ENCODE data around the gene FALEC. TPM values are rescaled to one million over a fixed set of nuclear protein-coding genes. Genes with fewer than 3 reads are reported as not detected.

The FALEC gene
- total and polyA plus RNA-seq, 9 of the 15 experiments (the other 6 are each of a cell fraction or from before 2014, with no cell fraction given), result 0.15 to 1.8 (median 0.53) TPM; not detected in 5

GRCh38 chr1:150578272-150579109 is 62.9 kb downstream of the FALEC start (continued):
- TF ChIP-seq ZBTB17 (CRISPR knock-in tag; IDR thresholded peaks at IDR 0.05) (no peak), ZSCAN32 (CRISPR knock-in tag; IDR thresholded peaks at IDR 0.05) (no peak), E2F4 (CRISPR knock-in tag; IDR thresholded peaks at IDR 0.05; ENCODE audit: low read depth) (0 out of 2 replicates have a peak, but pooled peaks have one; percentile 15), CTBP1 (IDR thresholded peaks at IDR 0.05; ENCODE audit: borderline replicate concordance) (no peak), TEAD1 (CRISPR knock-in tag; IDR thresholded peaks at IDR 0.05) (0 out of 4 replicates have a peak, but pooled peaks of 1 of the 2 experiments have one; percentile 15), LCOR (CRISPR knock-in tag; IDR thresholded peaks at IDR 0.05) (no peak), ZBTB34 (CRISPR knock-in tag; IDR thresholded peaks at IDR 0.05) (no peak), FIP1L1 (IDR thresholded peaks at IDR 0.05; ENCODE audit: low read depth, low read length, poor library complexity, severe bottlenecking) (no peak), ARID4B (CRISPR knock-in tag; IDR thresholded peaks at IDR 0.05) (peak; percentile 53), PYGO2 (tag; IDR thresholded peaks at IDR 0.05) (no peak), NFIC (IDR thresholded peaks at IDR 0.05) (no peak), POLR2A (conservative IDR thresholded peaks at IDR 0.05) (peak; percentile 36; the same call in 1 of the 2 replicates), NBN (IDR thresholded peaks at IDR 0.05; ENCODE audit: low read depth) (no peak), FOXP1 (CRISPR knock-in tag; IDR thresholded peaks at IDR 0.05) (0 out of 2 replicates have a peak, but pooled peaks have one; percentile 7)
- TF ChIP-seq, protein P1, sequence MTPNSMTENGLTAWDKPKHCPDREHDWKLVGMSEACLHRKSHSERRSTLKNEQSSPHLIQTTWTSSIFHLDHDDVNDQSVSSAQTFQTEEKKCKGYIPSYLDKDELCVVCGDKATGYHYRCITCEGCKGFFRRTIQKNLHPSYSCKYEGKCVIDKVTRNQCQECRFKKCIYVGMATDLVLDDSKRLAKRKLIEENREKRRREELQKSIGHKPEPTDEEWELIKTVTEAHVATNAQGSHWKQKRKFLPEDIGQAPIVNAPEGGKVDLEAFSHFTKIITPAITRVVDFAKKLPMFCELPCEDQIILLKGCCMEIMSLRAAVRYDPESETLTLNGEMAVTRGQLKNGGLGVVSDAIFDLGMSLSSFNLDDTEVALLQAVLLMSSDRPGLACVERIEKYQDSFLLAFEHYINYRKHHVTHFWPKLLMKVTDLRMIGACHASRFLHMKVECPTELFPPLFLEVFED (CRISPR knock-in tag; conservative IDR thresholded peaks at IDR 0.05), result 0 out of 2 replicates have a peak, but pooled peaks have one; percentile 40
- TF ChIP-seq, protein P2, sequence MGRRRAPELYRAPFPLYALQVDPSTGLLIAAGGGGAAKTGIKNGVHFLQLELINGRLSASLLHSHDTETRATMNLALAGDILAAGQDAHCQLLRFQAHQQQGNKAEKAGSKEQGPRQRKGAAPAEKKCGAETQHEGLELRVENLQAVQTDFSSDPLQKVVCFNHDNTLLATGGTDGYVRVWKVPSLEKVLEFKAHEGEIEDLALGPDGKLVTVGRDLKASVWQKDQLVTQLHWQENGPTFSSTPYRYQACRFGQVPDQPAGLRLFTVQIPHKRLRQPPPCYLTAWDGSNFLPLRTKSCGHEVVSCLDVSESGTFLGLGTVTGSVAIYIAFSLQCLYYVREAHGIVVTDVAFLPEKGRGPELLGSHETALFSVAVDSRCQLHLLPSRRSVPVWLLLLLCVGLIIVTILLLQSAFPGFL (CRISPR knock-in tag; IDR thresholded peaks at IDR 0.05), result peak; percentile 22; the same call in 1 of the 2 replicates
- TF ChIP-seq, protein P3, sequence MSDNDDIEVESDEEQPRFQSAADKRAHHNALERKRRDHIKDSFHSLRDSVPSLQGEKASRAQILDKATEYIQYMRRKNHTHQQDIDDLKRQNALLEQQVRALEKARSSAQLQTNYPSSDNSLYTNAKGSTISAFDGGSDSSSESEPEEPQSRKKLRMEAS (CRISPR knock-in tag; IDR thresholded peaks at IDR 0.05), result peak; percentile 28; the same call in 1 of the 2 replicates

Measured in K562 (cell line).